Ectodermal cell (in vitro differentiated cells): Measurements from ENCODE around the gene TMEM132C.

Experiments
- H3K27ac ChIP-seq: 2 replicates; pipeline ENCODE4 v1.7.0; 2013; ENCODE audit warnings: mild to moderate bottlenecking, low read depth, low read length; ENCODE audit not compliant: insufficient read depth, poor library complexity, severe bottlenecking
- H3K27me3 ChIP-seq: 2 replicates; pipeline ENCODE4 v1.7.0; 2013; ENCODE audit warnings: mild to moderate bottlenecking, low read length; ENCODE audit not compliant: insufficient read depth, control insufficient read depth, poor library complexity, severe bottlenecking
- H3K36me3 ChIP-seq: one replicate; pipeline ENCODE4 v1.7.0; 2013; ENCODE audit warnings: low read length; ENCODE audit not compliant: control insufficient read depth, insufficient read depth
- H3K4me1 ChIP-seq: one replicate; pipeline ENCODE4 v1.7.0; 2013; ENCODE audit warnings: low read length; ENCODE audit not compliant: control insufficient read depth, insufficient read depth
- H3K4me3 ChIP-seq: 2 replicates; pipeline ENCODE4 v1.7.0; 2013; ENCODE audit warnings: low read depth, low read length, control low read depth; ENCODE audit not compliant: insufficient read depth
- H3K9me3 ChIP-seq: 2 replicates; pipeline ENCODE4 v1.7.0; 2013; ENCODE audit warnings: mild to moderate bottlenecking, low read length, moderate library complexity; ENCODE audit not compliant: control insufficient read depth
- WGBS, 2 experiments: methylation state at CpG; one replicate each; pipeline ENCODE4 v1.1.7; 2013; ENCODE audit warnings: missing lambda C conversion rate in 2 of 2; 5-methylcytosine and 5-hydroxymethylcytosine counted together

TMEM132C gene

GRCh38 chr12:128542844-128543243 is 275.9 kb downstream of the TMEM132C start:
- Histone ChIP-seq H3K36me3 (no peaks in the 10 kb centered on the region), H3K9me3 (peaks cover under 1% of the 10 kb centered on the region), H3K4me3 (no peak overlapping the region), H3K27me3 (no peaks in the 10 kb centered on the region), H3K4me1 (no peaks in the 10 kb centered on the region), H3K27ac (no peak overlapping the region)
- 85 to 93% methylated on average over 6 to 7 of the region's 7 CpGs for whole genome bisulfite sequencing, 2 experiments

GRCh38 chr12:128543460-128543859 is 276.5 kb downstream of the TMEM132C start:
- H3K9me3 ChIP-seq: no peaks in the 10 kb centered on the region
- no peaks in the 10 kb centered on the region for H3K36me3 ChIP-seq
- no peaks in the 10 kb centered on the region for H3K4me1 ChIP-seq
- H3K27ac ChIP-seq: no peak overlapping the region
- WGBS, 2 experiments: 80 to 82% methylated on average over 6 of the region's 6 CpGs
- no peaks in the 10 kb centered on the region for H3K27me3 ChIP-seq
- H3K4me3 ChIP-seq: no peak overlapping the region

- Histone ChIP-seq H3K4me1 (no peaks in the 10 kb centered on the region), H3K27ac (no peak overlapping the region), H3K9me3 (no peaks in the 10 kb centered on the region), H3K27me3 (no peaks in the 10 kb centered on the region), H3K36me3 (no peaks in the 10 kb centered on the region), H3K4me3 (no peak overlapping the region)
- 91% methylated on average over 25 of the region's 25 CpGs for WGBS, 2 experiments
Measured at GRCh38 chr12:128543971-128544370, 277.0 kb downstream of the TMEM132C start.

GRCh38 chr12:128548949-128549348 is 282.0 kb downstream of the TMEM132C start:
- Histone ChIP-seq H3K27me3 (no peaks in the 10 kb centered on the region), H3K4me3 (no peak overlapping the region), H3K9me3 (no peaks in the 10 kb centered on the region), H3K36me3 (no peaks in the 10 kb centered on the region), H3K27ac (no peak overlapping the region), H3K4me1 (peaks cover 17% of the 10 kb centered on the region)
- WGBS, 2 experiments: 96 to 98% methylated on average over 3 of the region's 3 CpGs

GRCh38 chr12:128549601-128550218 is 282.7 kb downstream of the TMEM132C start:
- no peaks in the 10 kb centered on the region for H3K36me3 ChIP-seq
- H3K4me1 ChIP-seq: peaks cover 17% of the 10 kb centered on the region
- no peak overlapping the region for H3K4me3 ChIP-seq
- no peaks in the 10 kb centered on the region for H3K27me3 ChIP-seq
- no peak overlapping the region for H3K27ac ChIP-seq
- no peaks in the 10 kb centered on the region for H3K9me3 ChIP-seq
- WGBS, 2 experiments: 85 to 88% methylated on average over 13 of the region's 13 CpGs

GRCh38 chr12:128551266-128551665 is 284.3 kb downstream of the TMEM132C start:
- Histone ChIP-seq H3K4me1 (peaks cover 17% of the 10 kb centered on the region), H3K27ac (no peak overlapping the region), H3K27me3 (no peaks in the 10 kb centered on the region), H3K4me3 (no peak overlapping the region), H3K9me3 (no peaks in the 10 kb centered on the region), H3K36me3 (no peaks in the 10 kb centered on the region)
- WGBS, 2 experiments: 49 to 56% methylated on average over 9 of the region's 9 CpGs

- 88 to 91% methylated on average over 11 to 12 of the region's 12 CpGs for WGBS, 2 experiments
- Histone ChIP-seq H3K4me3 (no peak overlapping the region), H3K4me1 (peaks cover 17% of the 10 kb centered on the region), H3K36me3 (peaks cover 4% of the 10 kb centered on the region), H3K27me3 (no peaks in the 10 kb centered on the region), H3K27ac (no peak overlapping the region), H3K9me3 (no peaks in the 10 kb centered on the region)
Measured at GRCh38 chr12:128554546-128555304, 287.8 kb downstream of the TMEM132C start.

GRCh38 chr12:128557231-128557630 is 290.3 kb downstream of the TMEM132C start:
- 89 to 94% methylated on average over 1 of the region's 1 CpG for WGBS, 2 experiments
- no peak overlapping the region for H3K4me3 ChIP-seq
- H3K27ac ChIP-seq: no peak overlapping the region
- H3K36me3 ChIP-seq: peaks cover 4% of the 10 kb centered on the region
- H3K27me3 ChIP-seq: no peaks in the 10 kb centered on the region
- no peaks in the 10 kb centered on the region for H3K4me1 ChIP-seq
- H3K9me3 ChIP-seq: no peaks in the 10 kb centered on the region

- no peaks in the 10 kb centered on the region for H3K9me3 ChIP-seq
- WGBS, 2 experiments: 89 to 97% methylated on average over 3 of the region's 3 CpGs
- no peak overlapping the region for H3K27ac ChIP-seq
- no peaks in the 10 kb centered on the region for H3K4me1 ChIP-seq
- H3K4me3 ChIP-seq: no peak overlapping the region
- H3K27me3 ChIP-seq: no peaks in the 10 kb centered on the region
- no peaks in the 10 kb centered on the region for H3K36me3 ChIP-seq
Measured at GRCh38 chr12:128564956-128565355, 298.0 kb downstream of the TMEM132C start.

GRCh38 chr12:128567730-128568129 is 300.8 kb downstream of the TMEM132C start:
- Histone ChIP-seq H3K4me1 (no peaks in the 10 kb centered on the region), H3K27me3 (no peaks in the 10 kb centered on the region), H3K4me3 (no peak overlapping the region), H3K36me3 (no peaks in the 10 kb centered on the region), H3K9me3 (no peaks in the 10 kb centered on the region), H3K27ac (no peak overlapping the region)
- WGBS, 2 experiments: 69 to 72% methylated on average over 7 of the region's 7 CpGs
